Activated CD4-positive, alpha-beta T cell treated with anti-CD3 and anti-CD28 coated beads, Interleukin-2, Interleukin-4, amounts not matched to agents 100 ng/mL and 50 ng/mL, durations not matched to agents 16 hours and 8 hours (primary cell): Measurements from ENCODE around the gene TMEM14B.
"Not testable (repeated sequence)": the region's sequence is repeated elsewhere in the genome, so short reads cannot be mapped to it uniquely, and the experiment has no call there.

Source experiments
- DNase-seq: peaks from one replicate; pipeline ENCODE4 v3.0.0-alpha.2; 2020; ENCODE audit warnings: low spot score

TMEM14B gene

DNA sequence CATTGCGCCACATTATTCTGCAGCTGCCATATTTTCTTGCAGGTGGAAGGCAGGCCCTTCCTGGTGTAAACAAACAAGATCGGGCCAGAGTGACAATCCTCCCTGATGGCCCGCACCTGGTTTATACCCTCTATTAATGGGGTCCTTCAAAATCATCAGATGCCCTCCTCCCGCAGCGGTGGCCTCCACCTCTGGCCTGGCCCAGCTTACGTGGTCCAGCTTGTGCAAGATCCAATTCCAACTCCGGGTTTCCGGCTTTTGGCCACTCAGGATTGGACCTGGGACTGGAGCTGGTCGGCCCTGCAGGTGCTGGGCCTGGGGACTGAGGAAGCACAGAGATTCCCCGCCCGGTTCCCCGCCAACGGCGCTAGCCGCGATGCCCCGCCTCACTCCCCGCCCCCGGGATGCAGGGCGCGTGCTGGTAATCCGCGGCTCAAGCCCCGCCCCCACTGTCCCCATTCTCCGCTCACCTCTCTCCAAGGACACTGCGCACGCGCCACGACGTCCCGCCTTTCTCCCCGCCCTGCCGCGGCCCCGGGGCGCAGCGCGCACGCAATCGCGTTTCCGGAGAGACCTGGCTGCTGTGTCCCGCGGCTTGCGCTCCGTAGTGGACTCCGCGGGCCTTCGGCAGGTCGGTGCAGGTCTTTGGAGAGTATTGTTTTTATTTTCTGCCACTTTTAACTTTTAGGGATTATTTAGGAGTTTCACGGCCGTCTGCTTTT, at the start of gene TMEM14B:
TSS of gene TMEM14B (plus strand) at position 555 of the 722 bp plus-strand sequence. CDS start 1,441 bp downstream, outside the sequence.
- DNase-seq: peak; percentile 99

DNA sequence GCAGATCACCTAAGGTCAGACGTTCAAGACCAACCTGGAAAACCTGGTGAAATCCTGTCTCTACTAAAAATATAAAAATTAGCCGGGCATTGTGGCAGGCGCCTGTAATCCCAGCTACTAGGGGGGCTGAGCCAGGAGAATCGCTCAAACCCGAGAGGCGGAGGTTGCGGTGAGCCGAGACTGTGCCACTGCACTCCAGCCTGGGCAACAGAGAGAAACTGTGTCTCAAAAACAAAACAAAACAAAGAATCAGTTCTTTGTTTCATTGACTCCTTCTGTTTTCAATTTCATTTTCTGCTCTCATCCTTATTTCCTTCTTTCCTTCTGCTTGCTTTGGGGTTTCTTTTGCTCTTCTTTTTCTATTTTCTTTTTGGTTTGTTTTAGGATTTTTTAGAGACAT, 33.6 kb upstream of the TMEM14B start:
- no peak for DNase-seq

DNA sequence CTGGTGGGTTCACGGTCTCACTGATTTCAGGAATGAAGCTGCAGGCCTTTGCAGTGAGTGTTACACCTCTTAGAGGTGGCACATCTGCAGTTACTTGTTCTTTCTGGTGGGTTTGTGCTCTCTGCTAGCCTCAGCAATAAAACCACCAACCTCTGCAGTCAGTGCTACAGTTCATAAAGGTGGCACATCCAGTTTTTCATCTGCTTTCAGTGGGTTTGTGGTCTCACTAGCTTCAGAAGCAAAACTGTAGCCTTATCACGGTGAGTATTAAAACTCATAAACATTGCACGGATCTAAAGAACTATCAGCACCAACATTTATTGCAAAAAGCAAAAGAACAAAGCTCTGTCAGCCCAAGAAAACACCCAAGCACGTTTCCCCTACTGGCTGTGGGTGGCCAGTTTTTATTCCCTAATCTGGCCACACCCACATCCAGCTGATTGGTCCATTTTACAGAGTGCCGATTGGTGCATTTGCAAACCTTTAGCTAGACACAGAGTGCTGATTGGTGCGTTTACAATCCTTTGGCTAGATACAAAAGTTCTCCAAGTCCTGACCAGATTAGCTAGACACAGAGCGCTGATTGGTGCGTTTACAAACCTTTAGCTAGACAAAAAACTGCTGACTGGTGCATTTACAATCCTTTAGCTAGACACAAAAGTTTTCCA, 28.2 kb upstream of the TMEM14B start:
- DNase-seq: peak; percentile 39

DNA sequence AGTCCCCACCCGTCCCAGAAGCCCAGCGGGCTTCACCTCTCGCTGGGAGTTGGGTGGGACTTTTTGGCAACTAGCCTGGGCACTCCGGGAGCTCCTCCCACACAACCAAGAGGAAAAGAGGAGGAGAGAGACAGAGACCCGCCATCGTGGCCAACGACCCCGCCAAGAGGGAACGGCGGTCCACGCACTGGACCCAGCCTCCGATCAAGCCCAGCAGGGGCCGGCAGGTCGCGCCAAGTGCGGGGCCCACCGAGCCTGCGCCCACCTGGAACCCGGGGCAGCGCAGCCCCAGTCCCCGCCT, 27.7 kb upstream of the TMEM14B start:
- no peak for DNase-seq

DNA sequence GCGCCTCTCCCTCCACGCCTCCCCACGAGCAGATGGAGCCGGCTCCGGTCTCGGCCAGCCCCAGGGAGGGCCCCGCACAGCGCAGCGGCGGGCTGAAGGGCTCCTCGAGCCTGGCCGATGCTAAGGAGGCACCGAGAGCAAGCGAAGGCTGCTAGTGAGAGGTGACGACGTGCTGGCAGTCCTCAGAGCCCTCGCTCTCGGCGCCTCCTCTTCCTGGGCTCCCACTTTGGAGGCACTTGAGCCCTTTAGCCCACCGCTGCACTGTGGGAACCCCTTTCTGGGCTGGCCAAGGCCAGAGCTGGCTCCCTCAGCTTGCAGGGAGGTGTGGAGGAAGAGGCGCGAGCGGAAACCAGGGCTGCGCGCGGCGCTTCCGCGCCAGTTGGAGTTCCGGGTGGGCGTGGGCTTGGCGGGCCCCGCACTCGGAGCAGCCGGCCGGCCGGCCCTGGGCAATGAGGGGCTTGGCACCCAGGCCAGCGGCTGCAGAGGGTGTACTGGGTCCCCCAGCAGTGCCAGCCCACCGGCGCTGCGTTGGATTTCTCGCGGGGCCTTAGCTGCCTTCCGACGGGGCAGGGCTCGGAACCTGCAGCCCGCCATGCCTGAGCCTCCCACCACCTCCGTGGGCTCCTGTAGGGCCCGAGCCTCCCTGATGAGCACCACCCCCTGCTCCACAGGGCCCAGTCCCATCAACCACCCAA, 27.2 kb upstream of the TMEM14B start:
- peak; percentile 54 for DNase-seq

DNA sequence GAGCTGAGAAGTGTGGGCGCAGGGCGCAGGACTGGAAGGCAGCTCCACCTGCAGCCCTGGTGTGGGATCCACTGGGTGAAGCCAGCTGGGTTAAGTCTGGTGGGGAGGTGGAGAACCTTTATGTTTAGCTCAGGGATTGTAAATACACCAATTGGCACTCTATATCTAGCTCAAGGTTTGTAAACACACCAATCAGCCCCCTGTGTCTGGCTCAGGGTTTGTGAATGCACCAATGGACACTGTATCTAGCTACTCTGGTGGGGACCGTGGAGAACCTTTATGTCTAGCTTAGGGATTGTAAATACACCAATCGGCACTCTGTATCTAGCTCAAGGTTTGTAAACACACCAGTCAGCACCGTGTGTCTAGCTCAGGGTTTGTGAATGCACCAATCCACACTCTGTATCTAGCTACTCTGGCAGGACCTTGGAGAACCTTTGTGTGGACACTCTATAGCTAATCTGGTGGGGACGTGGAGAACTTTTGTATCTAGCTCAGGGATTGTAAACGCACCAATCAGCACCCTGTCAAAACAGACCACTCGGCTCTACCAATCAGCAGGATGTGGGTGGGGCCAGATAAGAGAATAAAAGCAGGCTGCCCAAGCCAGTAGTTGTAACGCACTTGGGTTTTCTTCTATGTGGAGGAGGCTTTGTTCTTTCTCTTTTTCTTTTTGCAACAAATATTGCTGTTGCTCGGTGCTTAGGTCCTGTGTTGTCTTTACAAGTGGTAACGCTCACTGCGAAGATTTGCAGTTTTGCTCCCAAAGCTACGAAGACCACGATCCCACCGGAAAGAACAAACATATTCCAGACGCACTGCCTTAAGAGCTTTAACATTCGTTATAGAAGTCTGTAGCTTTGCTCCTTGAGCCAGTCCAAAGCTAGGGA, 26.4 kb upstream of the TMEM14B start:
- DNase-seq: peak; percentile 39

DNA sequence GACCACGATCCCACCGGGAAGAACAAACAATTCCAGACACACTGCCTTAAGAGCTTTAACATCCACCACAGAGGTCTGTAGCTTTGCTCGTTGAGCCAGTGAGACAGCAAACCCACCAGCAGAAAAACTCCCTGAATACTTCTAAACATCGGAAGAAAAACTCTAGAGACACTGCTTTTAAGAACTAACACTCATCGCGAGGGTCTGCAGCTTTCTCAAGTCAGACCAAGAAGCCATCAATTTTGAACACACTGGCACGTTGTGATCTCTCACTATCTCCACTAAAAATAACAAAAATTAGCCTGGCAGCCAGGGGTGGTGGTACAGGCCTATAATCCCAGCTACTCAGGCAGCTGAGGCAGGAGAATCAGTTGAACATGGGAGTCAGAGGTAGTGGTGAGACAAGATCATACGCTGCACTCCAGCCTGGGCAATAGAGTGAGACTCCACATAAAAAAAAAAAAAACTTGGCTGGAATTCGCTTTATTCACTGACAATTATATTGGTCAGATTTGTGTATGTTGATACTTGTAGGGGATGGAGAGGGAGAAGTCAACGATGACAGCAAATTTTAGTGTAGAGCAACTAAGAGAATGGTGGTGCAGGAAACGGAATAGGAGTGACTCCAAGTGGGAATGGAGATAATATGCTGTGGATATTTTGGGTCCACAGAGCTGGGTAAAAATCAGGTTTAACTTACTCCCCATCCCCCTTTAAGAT, 25.6 kb upstream of the TMEM14B start:
- no peak for DNase-seq

DNA sequence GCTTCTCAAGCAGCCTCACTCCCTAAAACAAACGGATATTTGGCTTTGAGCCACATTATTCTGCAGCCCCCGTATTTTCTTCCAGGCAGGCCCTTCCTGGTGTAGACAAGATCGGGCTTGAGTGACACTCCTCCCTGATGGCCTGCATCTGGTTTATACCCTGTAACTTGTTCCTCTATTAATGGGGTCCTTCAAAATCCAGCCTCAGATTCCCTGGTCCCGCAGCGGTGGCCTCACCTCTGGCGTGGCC, 25.1 kb upstream of the TMEM14B start:
- no peak for DNase-seq

DNA sequence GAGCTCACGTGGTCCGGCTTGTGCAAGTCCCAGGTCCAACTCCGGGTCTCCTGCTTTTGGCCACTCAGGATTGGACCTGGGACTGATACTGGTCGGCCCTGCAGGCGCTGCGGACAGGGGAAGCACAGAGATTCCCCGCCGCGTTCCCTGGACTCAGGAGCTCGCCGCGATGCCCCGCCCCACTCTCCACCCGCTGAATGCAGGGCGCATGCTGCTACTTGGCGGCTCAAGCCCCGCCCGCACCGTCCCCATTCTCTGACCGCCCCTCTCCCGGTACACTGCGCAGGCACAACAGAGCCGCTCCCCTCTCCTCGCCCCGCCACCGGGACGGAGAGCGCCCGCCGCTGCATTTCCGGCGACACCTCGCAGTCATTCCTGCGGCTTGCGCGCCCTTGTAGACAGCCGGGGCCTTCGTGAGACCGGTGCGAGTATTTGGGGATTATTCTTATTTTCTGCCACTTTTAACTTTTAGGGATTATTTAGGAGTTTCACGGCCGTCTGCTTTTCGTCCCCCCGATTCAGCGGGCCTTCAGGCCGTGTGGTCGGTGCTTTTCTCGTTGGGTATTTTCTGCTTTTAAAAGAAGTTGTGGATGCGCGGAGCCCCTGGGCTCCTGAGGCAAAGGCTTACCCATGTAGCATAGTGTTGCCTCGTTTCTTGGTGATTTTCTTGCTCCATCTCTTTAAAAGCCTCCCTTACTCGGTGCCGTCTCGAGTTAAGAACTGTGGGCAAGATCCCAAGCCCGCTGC, 24.6 kb upstream of the TMEM14B start, which contains the start of gene TMEM14C:
TSS of gene TMEM14C (plus strand) at position 251 of the 747 bp plus-strand sequence. CDS start 1,544 bp downstream, outside the sequence.
- peak; percentile 91 for DNase-seq

DNA sequence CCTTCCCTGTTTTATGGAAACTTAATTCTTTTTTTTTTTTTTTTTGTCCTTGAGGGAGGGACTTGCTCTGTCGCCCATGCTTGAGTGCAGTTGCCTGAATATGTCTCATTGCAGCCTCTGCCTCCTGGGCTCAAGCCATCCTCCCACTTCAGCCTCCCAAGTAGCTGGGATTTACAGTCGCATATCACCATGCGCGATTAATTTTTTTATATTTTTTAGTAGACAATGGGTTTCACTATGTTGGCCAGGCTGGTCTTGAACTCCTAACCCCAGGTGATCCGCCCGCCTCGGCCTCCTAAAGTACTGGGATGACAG, 24.1 kb upstream of the TMEM14B start:
- no peak for DNase-seq

DNA sequence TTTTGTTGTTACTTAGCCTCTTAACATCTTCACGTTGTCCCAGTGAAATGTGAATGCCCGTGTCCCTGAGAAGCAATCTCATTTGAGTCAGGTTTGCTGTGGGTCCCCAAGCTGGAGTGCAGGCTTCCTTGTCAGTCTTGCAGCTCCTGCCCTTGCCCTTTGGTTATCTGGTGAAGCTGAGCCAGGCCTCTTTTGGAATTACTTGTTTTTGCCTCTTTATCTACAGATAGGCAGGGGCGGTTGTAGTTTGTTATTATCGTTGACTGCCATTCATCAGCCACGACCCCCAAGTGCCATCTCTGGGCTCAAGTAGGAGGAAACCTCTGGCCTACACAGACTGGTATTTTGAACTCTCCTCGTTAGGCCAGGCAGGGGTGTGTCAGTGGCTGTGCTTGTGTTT, 22.6 kb upstream of the TMEM14B start:
- no peak for DNase-seq

DNA sequence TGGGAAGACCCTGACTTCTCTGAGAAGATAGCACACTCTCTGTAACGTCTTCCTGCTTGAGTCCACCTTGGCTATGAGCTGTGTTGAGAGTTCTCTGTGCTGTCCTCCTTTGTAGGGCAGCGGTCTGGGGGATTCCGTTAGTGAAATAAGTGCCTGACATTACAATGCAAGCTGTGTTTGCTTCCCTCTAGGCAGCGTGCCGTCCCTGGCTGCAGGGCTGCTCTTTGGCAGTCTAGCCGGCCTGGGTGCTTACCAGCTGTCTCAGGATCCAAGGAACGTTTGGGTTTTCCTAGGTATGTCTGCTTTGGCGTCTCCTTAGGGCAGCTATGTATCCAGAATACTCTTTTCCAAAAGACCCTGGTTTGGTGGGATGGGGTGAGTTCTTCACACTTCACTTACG, 21.9 kb upstream of the TMEM14B start:
- DNase-seq: no peak

DNA sequence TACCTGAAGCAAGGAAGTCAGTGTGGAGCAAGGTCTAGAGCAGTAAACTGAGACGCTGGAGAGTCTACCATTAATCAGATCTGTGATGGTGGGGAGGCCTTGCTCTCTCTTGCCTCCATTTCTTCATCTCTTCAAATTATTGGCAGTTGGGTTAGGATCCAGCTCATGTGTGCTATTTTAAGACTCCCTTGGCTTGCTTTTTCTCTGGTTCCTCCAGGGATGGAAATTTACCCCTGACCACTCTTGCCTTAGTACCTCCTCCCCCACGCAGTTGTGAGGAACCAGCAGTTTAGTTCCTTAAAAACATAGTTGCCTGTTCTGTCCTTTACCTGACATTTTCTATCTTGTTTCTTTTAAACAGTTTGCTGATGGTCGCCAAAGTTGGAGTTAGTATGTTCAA, 17.4 kb upstream of the TMEM14B start:
- no peak for DNase-seq

DNA sequence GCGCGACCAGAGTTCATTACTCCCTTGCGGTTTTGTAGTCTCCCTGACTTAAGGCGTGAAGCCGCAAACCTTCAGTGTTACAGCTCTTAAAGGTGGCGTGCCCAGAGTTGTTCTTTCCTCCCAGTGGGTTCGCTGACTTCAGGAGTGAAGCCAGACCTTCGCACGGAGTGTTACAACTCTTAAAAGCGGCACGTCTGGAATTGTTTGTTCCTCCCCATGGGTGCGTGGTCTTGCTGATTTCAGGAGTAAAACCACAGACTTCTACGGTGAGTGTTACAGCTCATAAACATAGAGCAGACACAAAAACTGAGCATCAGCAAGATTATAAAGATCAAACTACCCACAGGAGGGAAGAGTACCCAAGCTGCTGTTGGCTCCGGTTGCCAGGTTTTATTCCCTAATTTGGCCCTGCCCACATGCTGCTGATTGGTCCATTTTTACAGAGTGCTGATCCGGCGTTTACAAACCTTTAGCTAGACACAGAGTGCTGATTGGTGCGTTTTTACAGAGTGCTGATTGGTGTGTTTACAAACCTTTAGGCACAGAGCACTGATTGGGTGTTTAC, 14.4 kb upstream of the TMEM14B start:
- DNase-seq: no peak

DNA sequence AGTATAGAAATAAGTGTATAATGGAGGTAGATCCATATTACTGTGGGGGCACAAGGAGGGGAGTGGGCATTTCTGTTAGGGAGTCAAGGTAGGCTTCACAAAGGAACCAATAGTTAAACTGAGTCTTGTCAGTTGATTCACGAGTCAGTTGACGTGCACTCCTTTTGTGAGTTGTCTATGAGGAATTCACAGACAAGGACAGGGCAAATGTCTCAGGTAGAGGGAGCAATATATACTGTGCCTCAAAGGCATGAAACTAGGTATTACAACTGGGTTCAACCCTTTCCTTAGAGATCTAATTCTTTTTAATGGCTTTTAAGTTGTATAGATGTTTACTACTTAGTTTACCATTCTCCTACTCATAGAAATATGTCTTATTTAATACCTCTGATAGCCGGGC, 13.7 kb upstream of the TMEM14B start:
- DNase-seq: no peak

DNA sequence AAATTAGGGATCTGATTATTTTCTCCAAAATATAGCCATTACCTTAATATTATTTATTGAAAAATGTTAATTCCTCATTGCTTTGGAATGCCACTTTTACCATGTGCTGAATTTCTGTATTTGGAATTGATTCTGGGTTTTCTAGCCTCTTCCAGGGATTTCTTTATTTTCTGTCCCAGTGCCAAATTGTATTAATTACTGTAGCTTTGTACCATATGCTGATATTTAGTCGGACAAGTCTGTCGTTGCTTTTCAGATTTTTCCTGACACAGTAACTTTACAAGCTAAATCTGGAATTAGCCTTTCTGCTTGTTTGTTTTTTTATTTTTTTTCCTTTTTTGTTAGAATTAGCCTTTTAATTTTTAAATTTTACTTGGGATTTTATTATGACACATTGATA, 10.9 kb upstream of the TMEM14B start:
- DNase-seq: no peak

DNA sequence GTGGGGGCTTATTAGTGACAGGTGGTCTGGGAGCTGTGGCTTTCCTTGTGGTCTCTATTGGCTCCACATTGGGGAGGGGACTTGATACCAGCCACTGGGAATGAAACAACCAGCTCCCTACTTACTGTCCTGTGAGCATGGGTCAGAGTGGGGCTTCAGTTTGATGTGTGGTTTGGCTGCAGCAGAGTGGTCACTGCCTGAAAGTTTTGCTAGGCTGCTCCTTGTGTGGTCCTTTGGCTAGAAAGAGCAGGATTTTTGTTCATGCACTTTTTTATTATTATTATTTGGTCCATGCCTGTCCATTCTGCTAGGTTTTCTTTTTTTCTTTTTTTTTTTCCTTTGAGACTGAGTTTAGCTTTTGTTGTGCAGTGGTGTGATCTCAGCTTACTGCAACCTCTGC, 7.5 kb upstream of the TMEM14B start:
- no peak for DNase-seq

DNA sequence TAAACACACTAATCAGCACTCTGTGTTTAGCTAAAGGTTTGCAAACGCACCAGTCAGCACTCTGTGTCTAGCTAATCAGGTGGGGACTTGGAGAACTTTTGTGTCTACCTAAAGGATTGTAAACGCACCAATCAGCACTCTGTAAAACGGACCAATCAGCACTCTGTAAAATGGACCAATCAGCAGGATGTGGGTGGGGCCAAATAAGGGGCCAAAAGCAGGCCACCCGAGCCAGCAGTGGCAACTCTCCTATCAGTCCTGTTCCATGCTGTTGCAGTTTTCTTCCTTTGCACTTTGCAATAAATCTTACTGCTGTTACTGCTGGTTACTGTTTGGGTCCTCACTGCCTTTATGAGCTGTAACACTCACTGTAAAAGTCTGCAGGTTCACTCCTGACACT, 6.0 kb upstream of the TMEM14B start:
- not testable (repeated sequence) for DNase-seq

DNA sequence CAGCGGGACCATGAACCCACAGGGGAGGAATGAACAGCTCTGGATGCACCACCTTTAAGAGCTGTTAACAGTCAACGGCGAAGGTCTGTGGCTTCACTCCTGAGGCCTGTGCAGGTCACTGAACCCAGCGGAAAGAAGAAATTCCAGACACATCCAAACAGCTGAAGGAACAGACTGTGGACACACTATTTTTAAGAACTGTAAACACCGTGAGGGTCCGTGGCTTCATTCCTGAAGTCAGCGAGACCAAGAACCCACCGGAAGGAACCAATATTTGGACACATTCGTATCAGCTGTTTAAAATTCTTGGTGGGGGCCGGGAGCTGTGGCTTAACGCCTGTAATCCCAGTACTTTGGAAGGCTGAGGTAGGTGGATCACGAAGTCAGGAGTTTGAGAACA, 5.4 kb upstream of the TMEM14B start:
- DNase-seq: no peak

DNA sequence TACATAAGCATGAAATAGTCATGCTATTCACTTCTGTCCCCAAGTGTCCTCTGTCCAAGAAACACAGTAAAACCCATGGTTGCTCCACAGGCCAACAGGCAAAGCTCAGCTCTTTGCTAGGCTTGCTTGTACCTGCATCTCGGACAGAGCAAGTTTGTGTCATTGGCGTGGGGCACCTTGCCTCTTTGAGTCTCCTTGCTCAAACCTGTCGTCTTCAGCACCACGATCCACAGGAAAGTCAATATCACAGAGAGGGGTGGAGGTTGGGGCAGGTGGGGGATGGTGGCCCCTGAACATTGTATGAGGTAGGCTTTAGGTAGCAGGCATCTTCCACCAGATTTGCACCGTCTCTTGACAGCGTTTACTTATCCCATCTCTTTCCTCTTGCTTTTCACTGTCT, 4.1 kb upstream of the TMEM14B start:
- no peak for DNase-seq

DNA sequence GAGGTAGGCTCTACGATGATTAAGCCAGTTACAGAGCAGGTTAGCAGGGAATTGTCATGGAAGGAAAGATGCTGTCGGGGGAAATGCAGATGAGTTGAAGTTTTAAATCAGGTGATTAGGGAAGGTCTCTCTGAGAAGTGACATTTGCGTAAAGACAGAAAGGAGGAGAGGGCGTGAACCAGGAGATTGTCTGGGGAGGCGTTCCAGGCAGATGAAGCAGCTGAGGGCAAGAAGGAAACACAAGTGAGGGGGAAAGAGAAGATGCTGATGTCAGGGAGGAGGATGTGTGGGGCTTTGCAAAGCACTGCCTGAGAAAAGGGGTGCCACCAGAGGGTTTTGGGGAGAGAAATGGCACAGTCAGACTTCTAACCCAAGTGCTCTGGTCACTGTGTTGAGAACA, 2.5 kb upstream of the TMEM14B start:
- no peak for DNase-seq
